GM18507 (cell line): ENCODE measurements around the gene WDR7.

Experiments used
- DNase-seq: peaks from one replicate; pipeline ENCODE4 v3.0.0; 2011; ENCODE audit warnings: low read depth; ENCODE audit not compliant: insufficient read length; ENCODE audit errors: extremely low spot score
- FAIRE-seq: peaks from 2 replicates; lab custom pipeline; 2011; peaks lifted over from hg19 to GRCh38; lab: Jason Lieb, UNC

The WDR7 gene

GRCh38 chr18:56861244-56861643 lies 210.1 kb downstream of the WDR7 start:
- DNase-seq (no peak), FAIRE-seq (no peak)

DNA sequence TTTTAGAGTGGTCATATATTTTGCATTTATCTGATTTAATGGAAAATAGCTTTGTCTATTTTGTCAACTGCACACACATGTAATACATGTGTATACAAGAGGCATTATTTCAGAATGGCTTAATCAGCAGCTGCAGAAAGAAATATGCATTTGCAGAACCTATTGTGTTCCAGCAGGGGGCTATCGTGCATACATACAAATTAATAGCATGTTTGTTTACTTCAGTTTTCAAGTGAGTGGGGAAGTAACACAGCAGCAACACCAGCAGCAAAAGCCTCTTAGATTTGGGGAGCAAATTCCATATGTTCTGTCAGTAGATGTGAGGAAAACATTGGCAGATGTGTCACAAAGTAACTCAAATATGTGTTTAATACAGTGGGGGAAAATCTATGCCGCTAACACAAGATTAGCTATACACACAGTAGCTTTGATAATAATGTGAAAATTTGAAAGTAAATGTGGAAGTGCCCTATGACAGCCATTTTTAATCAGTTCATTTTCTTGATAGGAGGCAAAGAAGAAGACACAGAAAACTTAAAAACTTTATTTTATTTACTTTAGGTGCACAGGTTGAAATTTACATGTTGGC lies 218.1 kb downstream of the WDR7 start:
- DNase-seq (no peak), FAIRE-seq (peak; percentile 82)

GRCh38 chr18:56870982-56871381 lies 219.8 kb downstream of the WDR7 start:
- DNase-seq = no peak
- no peak for FAIRE-seq

GRCh38 chr18:56872140-56872539 lies 221.0 kb downstream of the WDR7 start:
- no peak for FAIRE-seq

GRCh38 chr18:56873441-56874140 lies 222.4 kb downstream of the WDR7 start:
- DNase-seq = no peak
- FAIRE-seq = no peak

More at GRCh38 chr18:56872140-56872539, 221.0 kb downstream of the WDR7 start:
- DNase-seq = no peak

DNA sequence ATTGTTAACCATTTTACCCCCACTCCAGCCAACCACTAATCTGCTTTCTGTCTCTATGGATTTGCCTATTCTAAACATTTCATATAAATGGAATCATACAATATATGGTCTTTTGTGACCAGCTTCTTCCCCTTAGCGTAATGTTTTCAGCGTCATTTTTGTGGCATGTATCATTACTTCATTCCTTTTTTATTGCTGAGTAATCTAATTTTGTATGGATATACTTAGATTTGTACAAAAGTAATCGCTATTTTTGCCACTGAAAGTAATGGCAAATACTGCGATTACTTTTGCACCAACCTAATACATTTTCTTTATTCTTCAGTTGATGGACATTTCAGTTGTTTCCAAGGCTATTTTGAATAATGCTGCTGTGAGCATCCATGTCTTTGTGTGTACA lies 227.6 kb downstream of the WDR7 start:
- FAIRE-seq = no peak
- DNase-seq = no peak

- FAIRE-seq (no peak), DNase-seq (no peak)
Measured at GRCh38 chr18:56884511-56884910, 233.4 kb downstream of the WDR7 start.

DNA sequence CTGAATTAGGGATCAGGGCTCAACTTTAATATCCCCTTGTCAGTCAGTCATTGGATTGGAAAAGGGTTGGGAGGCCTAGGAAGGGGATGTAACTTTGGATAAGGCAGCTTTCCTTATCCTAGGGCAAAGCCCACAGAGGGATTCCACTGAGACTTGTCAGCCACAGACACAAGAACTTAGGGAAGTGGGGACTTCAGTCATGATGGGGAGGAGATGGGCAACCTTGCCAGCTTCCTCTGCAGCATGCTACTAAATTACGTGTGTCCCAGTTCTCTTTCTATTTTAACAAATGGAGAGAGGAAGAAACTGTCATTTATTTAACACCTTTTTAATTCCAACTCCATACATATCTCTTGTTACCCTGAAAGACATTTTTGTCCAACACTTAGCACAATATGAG lies 237.8 kb downstream of the WDR7 start:
- no peak for DNase-seq
- FAIRE-seq = no peak

GRCh38 chr18:56889621-56890020 lies 238.5 kb downstream of the WDR7 start:
- no peak for DNase-seq
- no peak for FAIRE-seq

DNA sequence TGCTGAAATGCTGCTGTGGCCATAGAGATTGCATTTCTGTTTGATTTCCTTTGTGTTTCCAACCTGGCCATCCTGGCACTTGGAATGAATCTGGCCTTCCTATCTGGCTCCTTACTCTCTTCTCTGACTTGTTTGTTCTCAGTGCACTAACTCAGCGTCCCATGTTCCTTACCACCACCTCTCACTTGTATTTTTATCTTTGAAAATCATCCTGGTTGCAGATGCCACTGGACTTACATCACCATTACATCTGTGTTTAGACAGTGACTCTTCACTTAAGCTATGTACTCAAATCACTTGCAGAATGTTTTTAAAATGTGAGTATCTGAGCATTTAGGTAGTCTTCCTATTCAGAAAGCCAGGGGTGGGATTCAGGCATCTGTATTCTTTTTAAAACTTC lies 239.5 kb downstream of the WDR7 start:
- DNase-seq (no peak), FAIRE-seq (no peak)

DNA sequence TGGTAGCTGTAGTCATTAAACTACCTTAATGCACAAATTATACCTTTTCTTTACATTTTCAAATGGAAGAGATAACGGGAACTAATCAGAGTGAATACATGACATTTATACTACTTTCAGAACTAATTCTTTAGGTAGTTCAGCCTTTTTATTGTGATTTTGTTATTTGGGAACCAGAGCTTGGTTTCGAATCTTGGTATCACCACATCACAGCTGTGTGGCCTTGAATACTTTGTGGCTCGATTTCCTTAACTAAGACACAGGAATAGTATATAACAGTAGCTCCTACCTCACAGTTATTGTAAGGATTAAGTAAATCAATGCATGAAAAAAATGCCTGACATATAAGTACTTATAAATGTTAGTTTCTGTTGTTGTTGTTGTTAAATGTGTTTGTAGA lies 240.0 kb downstream of the WDR7 start:
- no peak for FAIRE-seq

GRCh38 chr18:56891870-56892269 lies 240.7 kb downstream of the WDR7 start:
- no peak for FAIRE-seq
- no peak for DNase-seq

More for the DNA sequence above, 240.0 kb downstream of the WDR7 start:
- no peak for DNase-seq

- FAIRE-seq (no peak), DNase-seq (no peak)
Measured at GRCh38 chr18:56897122-56897521, 246.0 kb downstream of the WDR7 start.

- FAIRE-seq = no peak
- DNase-seq = no peak
Measured at GRCh38 chr18:56899660-56900059, 248.5 kb downstream of the WDR7 start.

- no peak for DNase-seq
Measured at GRCh38 chr18:56900195-56901094, 249.3 kb downstream of the WDR7 start.

DNA sequence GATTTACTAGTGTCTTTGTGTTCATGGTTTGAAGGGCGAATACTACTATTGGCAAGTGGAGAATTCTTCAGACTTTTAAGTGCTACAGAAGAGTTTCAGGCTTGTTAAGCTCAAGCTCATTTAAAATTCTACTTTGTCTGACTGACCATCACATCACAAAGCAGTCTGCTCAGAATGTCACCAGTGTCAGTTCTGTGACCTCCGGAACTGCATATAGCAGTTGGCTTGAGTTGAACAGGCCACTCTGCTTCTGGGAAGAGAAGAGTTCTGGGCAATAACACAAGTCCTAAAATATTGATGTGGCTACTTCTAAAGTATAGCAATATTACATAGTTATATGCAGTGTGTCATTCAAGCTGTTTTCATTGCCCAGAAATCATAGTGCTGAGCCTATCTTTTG lies 250.8 kb downstream of the WDR7 start:
- FAIRE-seq (no peak), DNase-seq (no peak)

More at GRCh38 chr18:56900195-56901094, 249.3 kb downstream of the WDR7 start:
- FAIRE-seq = no peak

DNA sequence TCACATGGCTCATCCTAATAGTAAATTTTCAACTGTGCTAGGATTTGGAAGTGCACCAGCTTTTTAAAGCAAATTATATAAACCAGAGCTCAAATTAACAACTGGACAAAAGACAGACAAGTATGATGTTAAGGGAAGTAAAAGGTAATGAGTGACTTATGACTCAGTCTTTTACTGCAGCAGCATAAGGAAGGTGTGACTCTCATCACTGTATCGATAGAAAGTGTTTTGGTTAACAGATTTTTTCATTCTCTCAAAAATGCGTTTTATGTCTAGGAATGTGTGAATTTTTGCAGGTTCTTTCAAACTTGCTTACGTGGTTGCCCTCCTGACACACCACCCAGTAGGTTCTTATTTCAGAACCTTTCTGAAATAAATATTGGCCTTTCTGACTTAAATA lies 251.5 kb downstream of the WDR7 start:
- DNase-seq (peak; percentile 3), FAIRE-seq (peak; percentile 74)

GRCh38 chr18:56903686-56904085 lies 252.5 kb downstream of the WDR7 start:
- no peak for DNase-seq
- FAIRE-seq = no peak

DNA sequence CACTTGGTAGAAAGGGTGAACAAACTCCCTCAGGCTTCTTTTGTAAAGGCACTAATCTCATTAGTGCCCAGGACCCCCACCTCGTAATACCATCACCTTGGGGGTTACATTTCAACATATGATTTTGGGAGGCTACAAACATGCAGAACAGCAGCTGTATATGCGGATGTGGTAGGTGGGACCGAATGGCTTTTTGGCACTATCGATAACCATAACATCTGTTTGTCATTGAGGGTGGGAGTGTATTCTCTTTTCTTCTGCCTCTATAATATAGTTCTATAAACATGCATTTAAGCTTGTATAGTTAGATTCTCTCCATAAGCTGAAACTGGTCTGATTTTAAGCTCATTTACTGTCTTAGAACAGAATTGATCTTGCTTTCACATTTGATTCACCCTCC lies 256.6 kb downstream of the WDR7 start:
- FAIRE-seq (no peak), DNase-seq (no peak)

- FAIRE-seq = no peak
- DNase-seq = no peak
Measured at GRCh38 chr18:56910237-56910636, 259.1 kb downstream of the WDR7 start.
